CD4-positive, alpha-beta T cell treated with Interferon gamma for 1 hour (primary cell): ENCODE data around the gene TMEM154.

Experiments
- DNase-seq: peaks from one replicate; pipeline ENCODE4 v3.0.0-alpha.2; 2020

TMEM154 gene

DNA sequence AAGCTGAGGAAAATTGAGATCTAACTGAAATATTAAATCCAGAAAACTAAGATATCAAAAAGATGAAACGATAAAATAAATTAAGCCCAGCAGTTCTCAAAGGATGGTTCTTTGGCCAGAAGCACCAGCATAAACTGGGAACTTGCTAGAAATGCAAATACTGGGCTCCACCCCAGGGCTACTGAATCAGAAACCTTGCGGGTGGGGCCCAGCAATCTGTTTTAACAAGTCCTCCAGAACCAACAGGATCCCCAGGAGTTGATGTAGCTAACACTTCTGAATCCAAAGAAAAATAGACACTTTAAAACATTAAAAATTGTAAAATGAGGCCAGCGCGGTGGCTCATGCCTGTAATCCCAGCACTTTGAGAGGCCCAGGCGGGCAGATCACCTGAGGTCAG lies 14.1 kb upstream of the TMEM154 start:
- no peak for DNase-seq

DNA sequence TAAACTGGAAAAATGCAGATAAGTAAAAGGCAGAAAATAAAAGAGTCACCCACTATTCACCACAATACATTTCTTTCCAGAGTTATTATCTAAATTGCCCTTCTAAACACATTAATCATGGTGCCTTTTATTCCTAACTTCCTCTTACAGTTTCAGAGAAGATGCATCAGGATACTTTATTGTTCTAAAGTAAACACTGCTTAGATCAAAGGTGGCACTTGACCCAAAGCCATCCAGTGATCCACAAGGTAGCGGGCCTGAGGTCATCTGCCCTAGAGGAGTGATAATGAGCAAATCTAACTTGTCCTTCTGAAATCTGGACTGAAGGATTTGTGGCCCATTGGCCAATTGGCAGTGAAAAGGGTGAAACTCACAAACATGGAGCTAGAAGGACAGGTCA lies 12.0 kb upstream of the TMEM154 start:
- no peak for DNase-seq

DNA sequence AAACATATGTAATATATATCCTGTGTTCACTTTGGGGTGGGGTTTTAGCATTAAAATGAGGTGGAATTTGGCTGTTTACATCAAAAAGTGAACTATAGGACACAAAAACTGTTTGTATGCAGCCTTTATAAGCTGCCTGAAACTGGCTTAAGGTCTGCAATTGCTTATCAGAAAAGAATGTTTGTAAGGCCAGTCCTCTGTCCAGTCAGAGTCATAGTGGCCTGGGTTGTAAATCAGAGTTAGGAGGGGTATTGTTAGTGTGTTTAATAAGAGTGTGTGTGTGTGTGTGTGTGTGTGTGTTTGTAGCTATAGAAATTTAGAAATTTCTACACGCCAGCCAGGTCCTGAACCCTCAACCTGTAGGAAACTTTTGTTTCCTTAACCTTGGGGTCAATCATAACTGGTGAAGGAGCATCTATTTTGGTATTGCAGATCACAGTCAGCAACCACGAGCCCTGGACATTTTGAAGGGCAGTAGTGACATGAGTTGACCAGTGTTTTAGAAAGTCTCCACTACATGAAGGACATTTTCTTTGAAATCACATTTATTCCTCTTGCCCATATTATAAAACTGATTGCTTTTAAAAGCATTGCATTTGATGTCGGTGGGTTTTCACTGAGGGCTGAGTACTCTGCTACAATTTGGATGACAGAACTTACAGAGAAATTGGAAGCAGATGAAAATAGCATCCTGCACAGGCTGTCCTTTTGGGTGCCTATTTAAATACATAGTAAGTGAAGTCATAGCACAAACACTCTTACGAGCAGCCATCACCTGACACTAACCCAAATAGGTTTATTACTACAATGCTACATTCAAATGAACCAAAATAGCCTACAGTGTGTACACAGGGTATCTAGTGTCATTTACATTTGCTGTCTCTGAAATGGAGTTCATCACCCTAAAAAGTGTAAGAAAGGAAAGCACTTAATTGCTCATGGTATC lies 11.2 kb upstream of the TMEM154 start:
- DNase-seq: no peak

DNA sequence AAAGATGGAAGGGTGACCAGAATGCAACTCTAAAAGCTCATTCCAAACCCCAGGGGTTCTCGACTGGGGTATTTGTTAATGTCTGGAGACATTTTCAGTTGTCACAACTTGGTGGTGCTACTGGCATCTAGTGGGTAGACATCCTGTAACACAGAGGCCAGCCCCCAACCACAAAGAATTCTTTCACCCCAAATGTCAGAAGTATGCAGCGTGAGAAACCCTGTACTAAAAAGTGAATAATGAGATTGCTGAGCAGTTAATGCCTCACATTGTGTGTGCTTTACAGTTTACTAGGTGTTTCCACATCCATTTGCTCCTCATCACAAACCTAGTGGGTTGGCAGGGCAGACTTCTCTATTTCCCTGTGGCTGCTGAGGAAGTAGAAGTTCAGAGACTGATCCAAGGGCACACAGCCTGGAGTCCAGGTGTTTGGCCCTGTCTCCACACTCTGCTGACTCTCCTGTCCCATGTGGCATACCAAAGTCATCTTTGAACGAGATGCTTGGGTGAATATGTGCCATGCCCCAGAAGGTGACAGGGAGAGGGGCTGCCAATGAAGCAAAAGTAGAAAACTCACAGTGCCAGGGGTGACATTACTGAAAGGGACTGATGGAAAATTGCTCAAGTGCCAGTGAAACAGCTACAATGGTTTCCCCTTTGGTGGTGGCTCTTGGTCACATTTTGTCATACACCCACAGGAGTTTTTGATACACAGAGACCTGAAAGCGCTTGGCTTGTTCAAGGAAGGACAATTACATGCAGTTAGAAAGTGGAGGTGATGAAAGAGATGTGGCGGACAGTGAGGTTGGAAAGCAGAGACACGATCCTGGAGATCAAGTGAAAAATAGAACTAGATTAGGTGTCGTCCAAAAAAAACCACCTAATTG lies 10.1 kb upstream of the TMEM154 start:
- no peak for DNase-seq

DNA sequence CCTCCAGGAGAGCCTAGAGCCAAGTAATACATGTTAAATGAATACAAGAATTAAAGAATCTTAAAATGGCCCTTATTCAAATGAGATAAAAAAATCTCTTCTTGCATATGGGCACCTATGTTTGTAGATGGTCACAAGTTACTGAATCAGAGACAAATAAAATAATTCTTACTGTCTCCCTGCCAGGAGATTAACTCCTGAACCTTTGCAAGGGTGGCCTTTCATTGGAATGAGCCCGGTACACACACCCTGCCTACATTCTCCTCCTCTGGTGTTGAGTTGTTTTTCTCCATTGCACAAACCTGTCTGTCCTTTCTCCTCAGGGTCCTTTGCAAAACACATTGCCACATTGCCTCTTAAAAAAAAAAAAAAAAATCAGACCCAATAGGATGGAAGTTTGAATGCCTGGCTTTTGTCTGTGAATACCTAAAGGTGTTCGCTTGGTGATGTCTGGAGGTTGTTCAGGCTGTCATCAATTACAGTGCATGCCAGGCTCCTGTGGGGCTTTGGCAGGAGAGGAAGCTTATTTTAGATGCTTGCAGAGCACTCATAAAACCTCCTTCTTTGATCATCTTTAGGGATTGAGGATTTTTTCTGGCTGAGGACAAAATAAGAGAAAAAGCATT lies 8.3 kb upstream of the TMEM154 start:
- DNase-seq: no peak

DNA sequence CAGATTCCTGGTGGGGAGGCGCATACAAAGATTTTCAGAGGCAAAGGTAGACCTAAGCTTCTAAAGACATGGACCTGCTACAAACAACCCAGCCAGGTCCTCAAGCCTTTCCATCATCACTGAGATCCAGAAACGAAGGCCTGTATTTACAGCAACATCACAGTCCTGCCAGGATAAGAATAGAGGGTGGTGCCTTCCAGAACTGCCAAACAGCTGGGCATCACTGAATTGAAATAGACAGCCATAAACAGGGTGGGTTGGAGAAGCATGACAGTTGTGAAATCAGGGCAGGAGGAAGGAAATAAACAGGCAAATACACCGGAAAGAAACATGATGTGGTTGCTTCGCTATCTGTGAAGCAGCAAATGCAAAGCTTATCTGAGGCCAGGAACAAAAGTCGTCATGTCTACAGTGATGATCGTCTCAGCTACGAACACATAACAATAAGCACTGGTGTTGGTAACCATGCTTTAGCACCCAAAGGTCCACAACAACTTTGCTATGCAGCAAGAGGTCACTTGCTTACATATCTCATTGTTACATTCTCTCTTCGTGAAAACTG lies 6.7 kb upstream of the TMEM154 start:
- no peak for DNase-seq

DNA sequence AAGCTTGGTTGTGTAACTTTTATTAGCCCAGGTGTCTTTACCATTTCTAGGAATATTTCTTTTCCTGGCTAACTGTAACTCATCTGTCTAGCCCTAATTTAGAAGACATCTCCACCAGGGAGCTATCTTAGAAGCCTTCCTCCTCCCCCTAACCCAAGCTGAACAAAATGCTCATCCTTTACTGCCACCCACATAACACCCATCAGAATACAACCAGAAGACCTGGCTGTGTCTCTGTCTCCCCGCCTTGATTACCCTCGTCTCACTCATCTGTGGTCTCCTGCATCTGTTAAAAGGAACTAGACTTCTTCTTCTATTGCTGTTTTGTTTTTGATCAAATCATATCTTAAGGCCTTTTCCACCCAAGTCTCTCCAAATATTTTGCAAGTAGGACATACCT lies 4.8 kb upstream of the TMEM154 start:
- DNase-seq: no peak

DNA sequence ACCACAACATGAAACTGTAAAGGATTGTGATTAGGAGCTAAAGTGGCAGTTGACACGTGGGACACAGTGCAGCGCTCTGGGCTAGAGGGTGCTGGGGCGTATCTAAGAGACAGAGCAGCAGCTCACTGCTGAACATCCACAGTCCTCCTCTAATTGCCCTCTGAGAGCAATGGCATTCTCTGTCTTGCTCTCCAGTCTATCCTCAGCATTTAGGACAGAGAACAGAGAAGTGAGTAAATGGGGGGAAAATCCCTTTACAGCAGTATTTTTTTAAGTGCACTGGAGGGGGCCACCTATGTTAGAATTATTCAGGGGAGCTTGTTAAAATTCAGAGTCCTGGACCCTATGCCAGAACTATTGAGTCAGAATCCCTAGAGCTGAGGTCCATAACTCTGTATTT lies 4.2 kb upstream of the TMEM154 start:
- DNase-seq: no peak

DNA sequence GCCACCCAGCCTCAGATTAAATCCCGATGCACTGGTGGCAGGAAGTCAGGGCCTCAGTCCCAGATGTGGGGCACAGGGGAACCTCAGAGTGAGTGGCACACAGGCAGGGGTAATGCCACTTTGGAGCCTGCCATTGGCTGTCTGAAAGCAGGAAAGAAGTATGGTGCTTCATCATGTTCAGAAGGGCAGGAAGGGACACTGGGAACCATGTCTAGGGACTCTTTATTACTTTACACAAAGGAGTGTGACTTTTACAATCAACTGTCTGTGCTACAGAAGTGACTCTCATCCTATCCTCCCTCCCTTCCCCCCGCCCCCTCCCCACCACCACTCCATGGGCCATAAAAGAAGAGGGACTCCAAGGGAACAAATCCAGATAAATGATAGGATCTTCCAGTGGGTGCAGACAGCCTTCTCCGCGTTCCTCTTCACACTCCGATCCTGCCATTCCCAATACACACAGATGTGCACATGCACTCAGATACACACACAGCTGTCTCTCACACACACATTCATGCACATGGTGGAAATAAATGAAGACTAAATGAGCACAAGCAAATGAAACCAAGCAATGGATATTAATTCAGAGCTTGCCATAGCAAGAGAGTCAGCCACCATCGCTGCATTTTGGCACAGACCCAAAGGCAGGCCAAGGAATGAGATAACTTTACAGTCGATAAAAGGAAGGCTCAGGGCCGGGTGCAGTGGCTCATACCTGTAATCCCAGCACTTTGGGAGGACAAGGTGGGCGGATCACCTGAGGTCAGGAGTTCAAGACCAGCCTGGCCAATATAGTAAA lies 2.5 kb upstream of the TMEM154 start:
- DNase-seq: no peak

DNA sequence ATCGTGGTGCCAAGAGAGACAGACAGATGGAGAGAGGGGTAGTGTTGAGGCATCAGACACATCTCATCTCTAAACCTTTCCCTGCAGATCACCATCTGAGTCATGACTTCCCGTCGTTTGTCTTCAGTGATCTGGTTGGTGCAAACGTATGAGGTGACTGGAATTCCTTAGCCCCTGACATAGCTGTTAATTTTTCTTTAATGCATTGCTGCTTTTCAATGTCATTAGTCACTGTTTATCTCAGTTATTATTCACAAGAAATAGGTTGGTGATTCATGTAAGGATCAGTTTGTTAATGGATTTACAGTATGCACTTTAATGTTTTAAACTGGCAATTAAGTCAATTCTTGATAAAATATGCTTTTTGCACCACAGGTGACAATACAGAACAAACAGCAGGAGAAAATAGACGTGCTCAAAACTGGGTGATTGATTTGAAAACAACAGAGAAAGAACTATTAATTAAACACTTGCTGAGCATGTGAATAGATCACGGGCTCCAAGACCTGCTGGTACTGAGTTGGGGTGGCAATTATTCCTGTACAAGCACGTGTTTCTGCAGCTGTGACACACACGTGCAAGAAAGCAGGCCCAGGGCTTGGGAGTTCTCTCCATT lies 1.3 kb upstream of the TMEM154 start:
- DNase-seq: no peak

DNA sequence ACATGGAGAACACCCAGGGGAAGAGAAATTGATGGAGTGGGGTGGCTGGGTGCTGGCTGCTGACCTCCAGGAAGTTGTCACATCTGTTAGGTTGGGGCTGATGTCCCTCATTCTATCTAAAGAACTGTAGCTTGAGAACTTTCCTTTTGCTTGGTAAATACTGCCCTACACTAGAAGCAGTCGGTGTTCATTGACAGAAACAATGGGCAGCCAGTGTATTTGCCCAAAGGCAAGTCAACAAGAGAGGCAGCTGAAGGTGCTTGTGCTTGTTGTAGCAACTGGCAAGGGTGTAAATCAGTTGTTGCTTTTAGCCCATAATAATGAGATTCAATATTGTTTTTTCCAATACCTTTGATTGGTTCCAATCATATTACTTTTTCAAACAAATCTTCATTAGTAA lies 956 bp downstream of the TMEM154 start:
- DNase-seq: no peak

DNA sequence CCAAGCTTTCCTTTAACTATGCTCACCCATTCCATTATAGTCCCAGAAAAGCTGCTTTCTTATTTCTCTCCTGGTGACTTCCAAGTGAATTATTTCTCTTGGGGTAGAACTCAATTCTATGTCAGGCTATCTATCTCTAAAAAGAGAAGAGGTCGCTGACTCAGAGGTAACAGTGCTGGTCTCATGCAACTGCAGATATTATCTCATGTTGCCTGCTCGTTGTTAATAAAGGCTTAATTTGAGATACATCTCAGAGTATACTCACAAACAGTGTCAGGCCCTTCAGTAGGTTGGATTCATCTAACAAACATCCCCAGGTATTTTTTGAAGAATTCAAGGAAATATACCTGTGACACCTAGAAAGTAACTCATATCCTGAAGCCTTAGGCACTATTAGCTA lies 2.7 kb downstream of the TMEM154 start:
- no peak for DNase-seq

DNA sequence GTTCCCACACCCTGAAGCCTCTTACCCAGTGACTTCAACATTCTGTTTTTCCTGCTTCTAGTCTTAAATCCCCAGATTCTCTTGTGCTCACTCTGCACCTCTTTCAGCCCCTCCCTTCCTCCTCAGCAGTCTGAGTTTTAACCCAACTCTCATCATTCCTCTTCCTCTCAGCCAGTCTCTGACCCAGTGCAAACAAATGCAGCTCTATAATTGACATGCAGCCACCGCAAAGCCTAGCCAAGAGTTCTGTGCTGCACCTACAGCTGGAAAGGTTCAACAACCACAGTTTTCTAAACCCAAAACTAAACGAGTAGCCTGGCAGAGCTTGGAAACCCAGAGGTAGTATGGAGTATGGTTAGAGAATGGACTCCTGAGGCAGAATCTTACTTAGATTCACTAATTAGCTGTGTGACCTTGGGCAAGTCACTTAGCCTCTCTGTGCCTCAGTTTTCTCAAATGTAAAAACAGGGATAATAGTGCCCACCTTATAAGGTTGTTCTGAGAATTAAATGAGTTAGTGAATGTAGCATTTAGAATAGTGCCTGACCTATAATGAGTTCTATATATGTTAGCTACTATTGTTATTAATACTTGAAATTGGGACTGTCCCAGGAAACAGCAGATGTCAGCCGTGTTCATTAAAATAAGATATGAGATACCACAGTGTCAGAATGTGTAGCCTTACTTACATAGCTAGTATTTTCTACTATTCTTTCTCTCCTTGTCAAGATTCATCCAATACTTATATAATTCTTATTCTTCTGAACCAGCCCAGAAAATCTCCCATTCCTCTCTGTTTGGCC lies 3.5 kb downstream of the TMEM154 start:
- DNase-seq: no peak

DNA sequence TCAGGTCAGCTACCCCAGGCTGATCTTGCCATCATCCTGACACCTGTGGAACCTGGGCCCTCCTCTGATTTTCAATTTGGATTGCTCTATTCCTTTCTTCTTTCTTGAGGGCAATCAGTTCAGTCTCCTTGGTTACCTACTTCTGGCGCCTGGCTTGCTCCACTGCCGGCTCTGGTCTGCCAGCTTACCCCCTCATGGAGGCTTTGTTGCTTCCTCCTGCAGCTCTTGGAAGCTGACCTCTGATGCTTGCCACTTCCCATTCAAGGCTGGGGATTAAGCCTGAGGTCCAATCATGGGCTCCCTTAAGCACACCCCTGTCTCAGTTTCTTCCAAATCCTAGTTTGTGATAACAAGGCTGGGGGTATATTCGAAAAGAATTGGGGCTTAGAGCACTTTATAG lies 5.4 kb downstream of the TMEM154 start:
- no peak for DNase-seq

DNA sequence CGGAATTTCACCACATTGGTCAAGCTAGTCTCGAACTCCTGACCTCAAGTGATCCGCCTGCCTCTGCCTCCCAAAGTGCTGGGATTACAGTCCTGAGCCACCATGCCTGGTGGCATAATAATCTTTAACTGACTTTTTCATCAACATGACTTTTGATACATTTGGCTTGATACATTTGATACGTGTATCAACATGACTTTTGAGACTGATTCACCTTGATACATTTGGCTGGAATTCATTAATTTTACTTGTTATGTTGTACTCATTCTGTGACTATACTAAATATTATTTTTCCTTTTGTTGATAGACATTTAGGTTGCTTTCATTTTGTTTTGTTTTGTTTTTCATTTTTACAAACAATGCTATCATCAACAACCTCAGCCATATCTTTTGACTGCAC lies 6.3 kb downstream of the TMEM154 start:
- no peak for DNase-seq

DNA sequence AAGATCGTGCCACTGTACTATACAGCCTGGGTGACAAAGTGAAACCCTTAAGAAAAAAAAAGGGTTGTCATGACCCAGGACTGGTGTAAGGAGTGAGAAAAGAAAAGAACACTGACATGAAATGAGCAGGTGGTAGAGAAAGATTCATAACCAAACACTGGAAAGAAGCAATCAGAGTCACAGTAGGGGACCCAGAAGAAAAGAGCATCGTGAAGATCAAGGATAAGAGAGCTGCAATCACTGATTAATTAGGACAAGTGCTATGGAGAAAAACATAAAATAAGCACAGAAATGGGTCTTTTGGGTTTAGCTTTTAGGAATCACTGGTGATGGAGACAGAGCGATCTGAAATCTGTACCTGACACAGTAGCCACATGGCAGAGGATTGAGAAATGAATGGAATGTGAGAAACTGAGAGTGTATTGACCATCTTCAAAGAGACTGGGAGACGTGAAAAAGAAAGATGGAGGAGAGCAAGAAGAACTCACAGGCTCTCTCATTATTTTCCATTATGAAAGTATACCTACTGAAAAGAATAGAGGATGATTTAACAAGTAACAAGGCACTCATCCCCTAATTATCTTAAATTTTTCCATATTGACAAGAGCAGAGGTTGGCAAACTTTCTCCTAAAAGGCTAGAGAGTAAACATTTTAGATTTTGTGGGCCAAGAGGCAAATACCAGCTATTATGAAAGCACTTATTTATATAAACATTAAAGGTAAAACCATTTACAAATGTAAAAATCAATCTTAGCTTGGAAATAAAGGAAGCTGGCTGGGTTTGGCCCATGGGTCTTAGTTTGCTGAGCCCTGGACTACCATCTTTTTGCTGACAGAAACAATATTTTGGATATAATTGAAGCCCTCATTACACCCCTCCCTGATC lies 7.3 kb downstream of the TMEM154 start:
- no peak for DNase-seq

DNA sequence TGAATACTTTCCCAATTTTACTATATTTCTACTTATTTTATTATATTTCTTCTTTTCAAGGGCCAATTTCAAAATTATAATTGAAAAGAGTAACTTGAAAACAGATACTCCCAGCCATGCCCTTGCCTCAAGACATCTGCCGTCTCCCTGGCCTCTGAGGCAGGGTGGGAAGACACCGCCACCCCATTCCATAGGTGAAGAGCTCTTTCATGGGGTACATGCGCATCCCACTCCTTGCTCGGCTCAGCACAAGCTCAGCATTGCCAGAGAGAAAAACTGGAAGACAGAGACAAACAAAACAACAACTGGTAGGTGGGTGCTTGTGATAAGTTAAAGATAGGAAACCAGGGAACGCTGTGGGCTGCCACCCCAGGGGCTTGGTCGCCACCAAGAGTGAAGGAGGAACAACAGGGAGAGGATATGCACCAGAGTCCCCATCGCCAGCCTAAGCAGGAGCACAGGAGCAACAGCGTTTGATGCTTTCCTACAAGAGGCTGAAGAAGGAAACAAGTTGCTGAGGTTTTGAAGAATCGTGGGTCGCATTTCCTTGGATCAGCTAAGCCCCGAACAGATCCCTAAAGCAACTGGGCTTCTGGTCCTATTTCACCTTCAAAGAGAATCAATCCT lies 11.3 kb downstream of the TMEM154 start:
- no peak for DNase-seq

DNA sequence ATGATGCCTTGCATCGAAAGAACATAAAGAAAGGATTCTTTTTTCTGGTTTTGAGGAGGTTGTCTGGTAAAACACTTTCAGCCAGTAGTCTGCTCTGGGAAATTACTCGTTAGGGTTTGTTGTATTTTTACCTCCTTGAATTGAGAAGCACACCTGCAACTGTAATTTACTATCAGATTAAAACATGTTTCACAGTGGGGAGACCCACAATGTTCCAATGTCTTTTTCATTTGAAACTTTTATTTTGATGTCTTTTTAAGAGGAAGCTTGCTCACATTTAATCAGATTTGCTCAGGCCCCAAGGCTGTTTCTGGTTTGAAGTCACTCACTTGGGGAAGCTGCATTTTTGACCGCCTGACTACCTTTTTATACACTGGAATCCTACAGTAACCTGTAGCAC lies 12.0 kb downstream of the TMEM154 start:
- no peak for DNase-seq

DNA sequence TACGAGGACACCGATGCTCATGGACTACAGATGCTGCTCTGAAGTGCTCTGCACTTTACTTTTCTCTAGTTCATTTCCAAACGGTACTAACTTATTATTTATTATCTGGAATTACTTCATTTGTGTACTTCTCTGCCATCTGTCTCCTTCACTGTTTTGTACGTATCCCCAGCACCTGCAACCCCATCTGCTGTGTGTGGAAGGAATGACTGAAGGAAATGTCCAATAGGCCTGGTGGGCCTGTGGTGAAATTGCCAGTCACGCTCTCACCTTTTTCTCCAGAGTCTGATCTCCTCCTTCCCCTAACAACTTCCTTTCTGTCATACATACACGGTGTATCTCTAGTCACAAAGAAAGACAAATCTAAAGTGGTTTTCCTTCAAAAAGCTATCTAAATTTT lies 12.9 kb downstream of the TMEM154 start:
- no peak for DNase-seq
